Ishikawa (cell line): ENCODE results near the gene NRXN3.

Experiments
- CEBPB ChIP-seq: IDR thresholded peaks from 2 replicates; pipeline ENCODE4 v1.6.1; 2012
- CREB1 ChIP-seq: IDR thresholded peaks from 2 replicates; pipeline ENCODE4 v1.6.1; 2012; ENCODE audit warnings: low read depth
- EGR1 ChIP-seq: IDR thresholded peaks from 2 replicates; pipeline ENCODE4 v1.6.1; 2012
- EP300 ChIP-seq: IDR thresholded peaks from 2 replicates; pipeline ENCODE4 v1.6.1; 2012; ENCODE audit warnings: borderline replicate concordance
- FOXM1 ChIP-seq: IDR thresholded peaks from 2 replicates; pipeline ENCODE4 v1.6.1; 2012; ENCODE audit warnings: low read depth, borderline replicate concordance
- MAX ChIP-seq: IDR thresholded peaks from 2 replicates; pipeline ENCODE4 v1.6.1; 2012
- NFIC ChIP-seq: IDR thresholded peaks from 2 replicates; pipeline ENCODE4 v1.6.1; 2012
- RAD21 ChIP-seq: IDR thresholded peaks from 2 replicates; pipeline ENCODE4 v1.6.1; 2012; ENCODE audit warnings: low read depth
- REST ChIP-seq: IDR thresholded peaks from 2 replicates; pipeline ENCODE4 v1.6.1; 2012; ENCODE audit warnings: low read depth, mild to moderate bottlenecking
- TAF1 ChIP-seq: IDR thresholded peaks from 2 replicates; pipeline ENCODE4 v1.6.1; 2012; ENCODE audit warnings: low read depth, mild to moderate bottlenecking
- TCF12 ChIP-seq: IDR thresholded peaks from 2 replicates; pipeline ENCODE4 v1.6.1; 2012; ENCODE audit warnings: low read depth
- TEAD4 ChIP-seq: IDR thresholded peaks from 2 replicates; pipeline ENCODE4 v1.6.1; 2012
- USF1 ChIP-seq: IDR thresholded peaks from 2 replicates; pipeline ENCODE4 v1.6.1; 2012
- YY1 ChIP-seq: IDR thresholded peaks from 2 replicates; pipeline ENCODE4 v1.6.1; 2012; ENCODE audit warnings: low read depth
- ZBTB7A ChIP-seq: IDR thresholded peaks from 2 replicates; pipeline ENCODE4 v1.6.1; 2012; ENCODE audit warnings: low read depth

Gene NRXN3

GRCh38 chr14:79598339-79598738 lies 1428.2 kb downstream of the NRXN3 start:
- TF ChIP-seq USF1 (no peak), RAD21 (no peak), FOXM1 (no peak), TEAD4 (no peak), EP300 (no peak), REST (no peak), YY1 (no peak), TAF1 (no peak), CREB1 (no peak), ZBTB7A (no peak), NFIC (no peak), CEBPB (no peak), MAX (no peak), TCF12 (no peak), EGR1 (no peak)

- TF ChIP-seq RAD21 (no peak), CREB1 (no peak), REST (no peak)
Measured at GRCh38 chr14:79599239-79599638, 1429.1 kb downstream of the NRXN3 start.

- TF ChIP-seq ZBTB7A: no peak
- TF ChIP-seq TEAD4: no peak
- no peak for TF ChIP-seq MAX
- no peak for TF ChIP-seq CREB1
- TF ChIP-seq RAD21: no peak
- no peak for TF ChIP-seq USF1
- TF ChIP-seq FOXM1: no peak
- TF ChIP-seq EGR1: no peak
- TF ChIP-seq NFIC: no peak
- TF ChIP-seq CEBPB: no peak
- no peak for TF ChIP-seq EP300
Measured at GRCh38 chr14:79600406-79600805, 1430.2 kb downstream of the NRXN3 start.

GRCh38 chr14:79601579-79601978 lies 1431.4 kb downstream of the NRXN3 start:
- no peak for TF ChIP-seq CEBPB
- TF ChIP-seq USF1: no peak
- TF ChIP-seq YY1: no peak
- TF ChIP-seq ZBTB7A: no peak
- no peak for TF ChIP-seq FOXM1
- TF ChIP-seq REST: no peak
- TF ChIP-seq MAX: no peak
- no peak for TF ChIP-seq CREB1
- TF ChIP-seq EGR1: no peak
- TF ChIP-seq TAF1: no peak
- TF ChIP-seq RAD21: no peak
